NCI-H1436 treated with DMSO at 0.1 percent for 48 hours (cell line): Measurements from ENCODE around the gene FSD1.
"Not testable (repeated sequence)": the region's sequence is repeated elsewhere in the genome, so short reads cannot be mapped to it uniquely, and the experiment has no call there.

Source experiments
- DNase-seq: peaks from one replicate; lab custom pipeline; 2025; lab: John Stamatoyannopoulos, UW

FSD1 gene

GRCh38 chr19:4345342-4346019, 41.1 kb downstream of the FSD1 start:
- DNase-seq = no peak

GRCh38 chr19:4346020-4346383, 41.6 kb downstream of the FSD1 start:
- DNase-seq = no peak

- DNase-seq = no peak
Observed at GRCh38 chr19:4347521-4347920, 43.1 kb downstream of the FSD1 start.

- not testable (repeated sequence) for DNase-seq
Observed at GRCh38 chr19:4349225-4349624, 44.8 kb downstream of the FSD1 start.

GRCh38 chr19:4350111-4350510, 45.7 kb downstream of the FSD1 start:
- no peak for DNase-seq

- DNase-seq = no peak
Observed at GRCh38 chr19:4350726-4351125, 46.3 kb downstream of the FSD1 start.

- no peak for DNase-seq
Observed at GRCh38 chr19:4352701-4353121, 48.3 kb downstream of the FSD1 start.

GRCh38 chr19:4354282-4354681, 49.9 kb downstream of the FSD1 start:
- no peak for DNase-seq

- DNase-seq = no peak
Observed at GRCh38 chr19:4354897-4355296, 50.5 kb downstream of the FSD1 start.

- DNase-seq = no peak
Observed at GRCh38 chr19:4357095-4357797, 52.8 kb downstream of the FSD1 start.

GRCh38 chr19:4357921-4358326, 53.5 kb downstream of the FSD1 start:
- no peak for DNase-seq

- DNase-seq = no peak
Observed at GRCh38 chr19:4358709-4359626, 54.6 kb downstream of the FSD1 start.

- DNase-seq = no peak
Observed at GRCh38 chr19:4359627-4360000, 55.2 kb downstream of the FSD1 start.

- no peak for DNase-seq
Observed at GRCh38 chr19:4360081-4360569, 55.7 kb downstream of the FSD1 start.

- no peak for DNase-seq
Observed at GRCh38 chr19:4360641-4361151, 56.3 kb downstream of the FSD1 start.

GRCh38 chr19:4361152-4362046, 57.0 kb downstream of the FSD1 start:
- no peak for DNase-seq

- DNase-seq = no peak
Observed at GRCh38 chr19:4362101-4362828, 57.9 kb downstream of the FSD1 start.

GRCh38 chr19:4362831-4363545, 58.6 kb downstream of the FSD1 start:
- no peak for DNase-seq

- no peak for DNase-seq
Observed at GRCh38 chr19:4363571-4364304, 59.3 kb downstream of the FSD1 start.
